MM.1S (cell line): ENCODE results near the gene USP6NL.

Source experiments
- DNase-seq: peaks from one replicate; pipeline ENCODE4 v3.0.0-alpha.2; 2015
- H2AFZ ChIP-seq: fragments of 300-600 bp; sonication (generic); 2 replicates; pipeline ENCODE4 v1.6.0; 2016; ENCODE audit warnings: antibody characterized with exemption, low read length
- H3F3A ChIP-seq: fragments of 300-600 bp; sonication (generic); 2 replicates; pipeline ENCODE4 v1.6.1; 2016; ENCODE audit warnings: mild to moderate bottlenecking, antibody characterized with exemption, low read length, moderate library complexity, mixed read lengths; ENCODE audit not compliant: insufficient read depth
- H3K27ac ChIP-seq: fragments of 300-600 bp; sonication (generic); 2 replicates; pipeline ENCODE4 v1.5.1; 2016; ENCODE audit warnings: mild to moderate bottlenecking, low read length
- H3K27me3 ChIP-seq: fragments of 300-600 bp; sonication (generic); replicated peaks from 2 replicates; pipeline ENCODE4 v1.6.0; 2016; ENCODE audit warnings: low read length; ENCODE audit not compliant: insufficient read depth
- H3K36me3 ChIP-seq: fragments of 300-600 bp; sonication (generic); replicated peaks from 2 replicates; pipeline ENCODE4 v1.6.1; 2016; ENCODE audit warnings: mild to moderate bottlenecking, low read length, mixed read lengths; ENCODE audit not compliant: insufficient read depth
- H3K4me1 ChIP-seq: fragments of 300-600 bp; sonication (generic); 2 replicates; pipeline ENCODE4 v1.6.1; 2016; ENCODE audit warnings: low read length, mixed read lengths
- H3K4me2 ChIP-seq: fragments of 300-600 bp; sonication (generic); 2 replicates; pipeline ENCODE4 v1.6.0; 2016; ENCODE audit warnings: low read depth, low read length
- H3K4me3 ChIP-seq: fragments of 300-600 bp; sonication (generic); 2 replicates; pipeline ENCODE4 v1.5.1; 2016; ENCODE audit warnings: low read length, mixed read lengths
- H3K79me2 ChIP-seq: fragments of 300-600 bp; sonication (generic); 2 replicates; pipeline ENCODE4 v1.6.1; 2016; ENCODE audit warnings: mixed run types, low read length, mixed read lengths
- H3K9ac ChIP-seq: fragments of 300-600 bp; sonication (generic); 2 replicates; pipeline ENCODE4 v1.6.1; 2016; ENCODE audit warnings: low read length, mixed read lengths
- H3K9me2 ChIP-seq: fragments of 300-600 bp; sonication (generic); replicated peaks from 2 replicates; pipeline ENCODE4 v1.6.1; 2016; ENCODE audit warnings: mild to moderate bottlenecking, low read length, mixed read lengths; ENCODE audit not compliant: insufficient read depth
- H3K9me3 ChIP-seq: fragments of 300-600 bp; sonication (generic); replicated peaks from 2 replicates; pipeline ENCODE4 v1.6.1; 2016; ENCODE audit warnings: mild to moderate bottlenecking, low read length, mixed read lengths; ENCODE audit not compliant: insufficient read depth
- H4K20me1 ChIP-seq: fragments of 300-600 bp; sonication (generic); 2 replicates; pipeline ENCODE4 v1.6.1; 2016; ENCODE audit warnings: mild to moderate bottlenecking, low read length, moderate library complexity, mixed read lengths; ENCODE audit not compliant: insufficient read depth
- EZH2 ChIP-seq: fragments of 300-600 bp; sonication (generic); optimal IDR thresholded peaks from 2 replicates; pipeline ENCODE3; 2017; ENCODE audit warnings: low read depth, mild to moderate bottlenecking, antibody characterized with exemption, low read length, mixed read lengths
- EZH2phosphoT487 ChIP-seq: fragments of 300-600 bp; sonication (generic); IDR thresholded peaks from 2 replicates; pipeline ENCODE4 v1.6.1; 2018; ENCODE audit warnings: antibody characterized with exemption, low read length
- TF ChIP-seq, protein P1 (sequence below): fragments of 300-600 bp; sonication (generic); IDR thresholded peaks from 2 replicates; pipeline ENCODE4 v1.5.1; 2016; ENCODE audit warnings: antibody characterized with exemption, low read length, mixed read lengths

The USP6NL gene

DNA sequence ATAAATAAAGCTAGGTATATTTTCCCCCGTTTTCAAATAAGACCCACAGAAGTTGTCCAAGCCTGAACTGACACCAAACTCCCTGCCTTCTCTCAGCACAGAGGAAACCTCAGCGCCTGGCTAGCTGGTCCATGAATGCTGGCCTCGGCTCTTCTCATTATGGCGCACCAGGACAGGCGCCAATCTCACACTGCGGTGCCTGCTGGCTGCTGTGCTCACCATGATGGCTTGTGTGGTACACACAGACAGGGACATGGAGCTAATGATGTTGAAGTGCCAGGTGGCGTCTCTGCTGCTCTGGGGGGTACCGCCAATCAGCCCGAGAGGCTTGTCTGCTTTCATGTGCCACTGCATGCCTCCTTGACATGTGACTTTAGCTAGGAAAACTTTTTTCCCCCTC lies 43.2 kb upstream of the USP6NL start:
- no peaks in the 10 kb centered on the region for H4K20me1 ChIP-seq
- H3K9me3 ChIP-seq: no peaks in the 10 kb centered on the region
- DNase-seq: no peak
- H3K9me2 ChIP-seq: no peaks in the 10 kb centered on the region
- no peak overlapping the region for H3K27ac ChIP-seq
- no peak for TF ChIP-seq EZH2phosphoT487
- TF ChIP-seq, protein P1, sequence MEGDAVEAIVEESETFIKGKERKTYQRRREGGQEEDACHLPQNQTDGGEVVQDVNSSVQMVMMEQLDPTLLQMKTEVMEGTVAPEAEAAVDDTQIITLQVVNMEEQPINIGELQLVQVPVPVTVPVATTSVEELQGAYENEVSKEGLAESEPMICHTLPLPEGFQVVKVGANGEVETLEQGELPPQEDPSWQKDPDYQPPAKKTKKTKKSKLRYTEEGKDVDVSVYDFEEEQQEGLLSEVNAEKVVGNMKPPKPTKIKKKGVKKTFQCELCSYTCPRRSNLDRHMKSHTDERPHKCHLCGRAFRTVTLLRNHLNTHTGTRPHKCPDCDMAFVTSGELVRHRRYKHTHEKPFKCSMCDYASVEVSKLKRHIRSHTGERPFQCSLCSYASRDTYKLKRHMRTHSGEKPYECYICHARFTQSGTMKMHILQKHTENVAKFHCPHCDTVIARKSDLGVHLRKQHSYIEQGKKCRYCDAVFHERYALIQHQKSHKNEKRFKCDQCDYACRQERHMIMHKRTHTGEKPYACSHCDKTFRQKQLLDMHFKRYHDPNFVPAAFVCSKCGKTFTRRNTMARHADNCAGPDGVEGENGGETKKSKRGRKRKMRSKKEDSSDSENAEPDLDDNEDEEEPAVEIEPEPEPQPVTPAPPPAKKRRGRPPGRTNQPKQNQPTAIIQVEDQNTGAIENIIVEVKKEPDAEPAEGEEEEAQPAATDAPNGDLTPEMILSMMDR: no peak
- TF ChIP-seq EZH2: no peak
- H3K9ac ChIP-seq: no peak overlapping the region
- H3K36me3 ChIP-seq: no peaks in the 10 kb centered on the region
- H3K79me2 ChIP-seq: no peaks in the 10 kb centered on the region
- no peak overlapping the region for H2AFZ ChIP-seq
- H3K4me3 ChIP-seq: no peak overlapping the region
- H3K4me2 ChIP-seq: no peak overlapping the region
- no peaks in the 10 kb centered on the region for H3K27me3 ChIP-seq
- no peaks in the 10 kb centered on the region for H3F3A ChIP-seq
- no peaks in the 10 kb centered on the region for H3K4me1 ChIP-seq

- Histone ChIP-seq H3K4me1 (no peaks in the 10 kb centered on the region), H3K4me2 (no peak overlapping the region), H3K27me3 (no peaks in the 10 kb centered on the region), H4K20me1 (no peaks in the 10 kb centered on the region), H3K79me2 (no peaks in the 10 kb centered on the region), H3K9ac (no peak overlapping the region), H3K27ac (no peak overlapping the region), H3F3A (no peaks in the 10 kb centered on the region), H3K9me2 (no peaks in the 10 kb centered on the region), H2AFZ (no peak overlapping the region), H3K36me3 (no peaks in the 10 kb centered on the region), H3K9me3 (no peaks in the 10 kb centered on the region), H3K4me3 (no peak overlapping the region)
- TF ChIP-seq, protein P1: no peak
- TF ChIP-seq EZH2phosphoT487 (no peak), EZH2 (no peak)
- DNase-seq: no peak
These were observed 42.5 kb upstream of the USP6NL start for GRCh38 chr10:11653758-11654471.

DNA sequence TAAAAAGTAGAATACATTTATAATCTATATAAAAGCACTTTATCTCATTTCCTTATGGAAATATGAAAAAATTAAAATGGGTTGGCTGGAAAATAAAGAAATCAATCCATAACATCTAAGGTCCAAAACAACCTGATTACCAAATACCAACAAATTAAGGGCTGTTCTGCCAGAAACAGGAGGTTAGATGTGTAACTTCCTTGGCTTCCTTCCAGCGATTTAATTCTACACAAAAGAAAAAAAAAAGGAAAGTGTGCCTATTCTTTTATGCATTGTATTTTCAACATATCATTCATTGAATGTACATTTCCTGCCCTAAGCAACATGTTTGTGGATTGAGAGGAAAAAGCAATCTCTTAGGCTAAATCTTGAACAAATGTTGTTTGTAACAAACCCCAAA lies 36.2 kb upstream of the USP6NL start:
- Histone ChIP-seq H3F3A (peaks cover 6% of the 10 kb centered on the region; the same call in 1 of the 2 replicates), H3K9me2 (no peaks in the 10 kb centered on the region), H4K20me1 (no peaks in the 10 kb centered on the region), H3K4me1 (peaks cover 12% of the 10 kb centered on the region), H3K4me2 (no peak overlapping the region), H3K4me3 (no peak overlapping the region), H3K79me2 (no peaks in the 10 kb centered on the region), H2AFZ (no peak overlapping the region), H3K9ac (no peak overlapping the region), H3K36me3 (no peaks in the 10 kb centered on the region), H3K9me3 (no peaks in the 10 kb centered on the region), H3K27me3 (no peaks in the 10 kb centered on the region), H3K27ac (no peak overlapping the region)
- no peak for DNase-seq
- no peak for TF ChIP-seq EZH2
- TF ChIP-seq, protein P1: no peak
- no peak for TF ChIP-seq EZH2phosphoT487
